Stromal cell of bone marrow (primary cell): ENCODE data around the gene DSCAML1.

Experiments
- DNase-seq: peaks from one replicate; pipeline ENCODE4 v3.0.0-alpha.2; 2012; ENCODE audit warnings: low read depth

The DSCAML1 gene

DNA sequence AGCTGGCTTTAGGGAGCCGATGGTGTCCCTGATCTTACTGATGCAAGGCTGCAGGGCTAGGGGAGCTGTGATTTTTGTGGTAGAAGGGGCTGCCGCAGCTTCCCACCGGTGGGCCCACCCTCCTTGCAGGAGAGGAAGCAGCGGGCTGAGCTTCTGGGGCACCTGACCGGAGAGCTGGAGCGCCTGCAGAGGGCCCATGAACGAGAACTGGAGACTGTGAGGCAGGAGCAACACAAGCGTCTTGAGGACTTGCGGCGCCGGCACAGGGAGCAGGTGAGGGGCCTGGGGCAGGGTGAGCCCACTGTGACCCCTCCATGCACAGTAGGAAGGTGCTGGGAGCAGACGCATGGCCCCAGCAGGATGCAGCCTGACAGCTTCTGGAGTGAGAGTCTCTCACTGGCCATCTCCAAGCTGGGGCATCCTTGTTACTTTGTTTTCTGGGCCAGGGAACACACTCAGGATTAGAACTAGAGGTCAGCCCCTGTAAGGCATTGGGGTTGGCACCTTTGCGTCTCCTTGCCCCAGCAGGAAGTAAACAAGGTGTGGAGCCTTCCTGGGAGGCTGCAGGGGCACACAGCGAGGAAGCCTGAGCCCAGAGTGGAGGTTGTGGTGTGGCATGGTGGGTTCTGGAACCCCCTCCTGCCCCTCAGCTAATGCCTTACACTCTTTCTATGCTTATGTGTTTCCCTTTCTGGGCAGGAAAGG lies 402.6 kb downstream of the DSCAML1 start:
- no peak for DNase-seq

- no peak for DNase-seq
Measured at GRCh38 chr11:117392979-117393378, 404.0 kb downstream of the DSCAML1 start.

DNA sequence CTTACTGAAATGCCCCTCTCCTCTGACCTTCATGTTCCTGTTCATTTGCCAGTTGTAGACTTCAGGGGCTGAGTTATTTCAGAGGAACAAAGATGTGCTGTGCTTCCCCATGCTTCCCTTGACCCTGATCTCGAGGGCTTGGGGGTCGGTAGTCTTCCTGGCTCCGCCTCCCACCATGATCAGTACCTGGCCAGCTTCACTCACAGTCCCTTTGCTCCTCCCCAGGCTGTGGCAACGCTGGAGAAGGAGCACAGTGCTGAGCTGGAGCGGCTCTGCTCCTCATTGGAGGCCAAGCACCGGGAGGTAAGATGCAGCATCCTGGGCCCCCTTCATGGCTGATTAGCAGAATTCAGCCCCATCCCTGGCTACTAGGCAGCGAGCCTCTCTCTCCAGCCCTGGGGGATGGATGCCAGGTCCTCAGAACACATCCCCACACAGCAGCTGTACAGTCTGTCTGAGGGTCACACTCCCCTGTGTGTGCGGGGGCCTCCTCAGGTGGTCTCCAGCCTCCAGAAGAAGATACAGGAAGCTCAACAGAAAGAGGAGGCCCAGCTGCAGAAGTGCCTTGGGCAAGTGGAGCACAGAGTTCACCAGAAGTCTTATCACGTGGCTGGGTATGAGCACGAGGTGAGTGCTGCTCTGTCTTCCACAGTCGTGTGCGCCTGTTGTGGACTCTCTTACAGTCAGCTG lies 404.9 kb downstream of the DSCAML1 start:
- DNase-seq = no peak

DNA sequence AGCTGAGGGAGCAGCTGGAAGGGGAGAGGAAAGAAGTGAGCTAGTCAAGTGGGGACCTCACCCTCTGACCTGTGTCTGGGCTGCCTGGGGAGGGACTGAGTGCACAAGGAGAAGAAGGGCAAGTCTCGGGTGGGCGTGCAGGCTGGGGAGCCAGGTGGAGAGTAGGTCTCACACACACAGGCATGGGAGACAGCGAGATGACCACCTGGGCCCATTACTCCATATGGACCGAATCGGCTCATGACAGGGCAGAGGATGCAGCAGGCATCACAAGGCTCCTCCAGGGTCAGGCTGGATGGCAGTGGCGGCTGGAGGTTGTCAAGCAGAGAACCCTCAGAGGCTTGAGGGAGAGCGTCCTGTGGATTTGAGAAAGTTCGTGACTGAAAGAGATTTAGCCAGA lies 405.8 kb downstream of the DSCAML1 start:
- DNase-seq = no peak

GRCh38 chr11:117390743-117391142 lies 406.3 kb downstream of the DSCAML1 start:
- no peak for DNase-seq

DNA sequence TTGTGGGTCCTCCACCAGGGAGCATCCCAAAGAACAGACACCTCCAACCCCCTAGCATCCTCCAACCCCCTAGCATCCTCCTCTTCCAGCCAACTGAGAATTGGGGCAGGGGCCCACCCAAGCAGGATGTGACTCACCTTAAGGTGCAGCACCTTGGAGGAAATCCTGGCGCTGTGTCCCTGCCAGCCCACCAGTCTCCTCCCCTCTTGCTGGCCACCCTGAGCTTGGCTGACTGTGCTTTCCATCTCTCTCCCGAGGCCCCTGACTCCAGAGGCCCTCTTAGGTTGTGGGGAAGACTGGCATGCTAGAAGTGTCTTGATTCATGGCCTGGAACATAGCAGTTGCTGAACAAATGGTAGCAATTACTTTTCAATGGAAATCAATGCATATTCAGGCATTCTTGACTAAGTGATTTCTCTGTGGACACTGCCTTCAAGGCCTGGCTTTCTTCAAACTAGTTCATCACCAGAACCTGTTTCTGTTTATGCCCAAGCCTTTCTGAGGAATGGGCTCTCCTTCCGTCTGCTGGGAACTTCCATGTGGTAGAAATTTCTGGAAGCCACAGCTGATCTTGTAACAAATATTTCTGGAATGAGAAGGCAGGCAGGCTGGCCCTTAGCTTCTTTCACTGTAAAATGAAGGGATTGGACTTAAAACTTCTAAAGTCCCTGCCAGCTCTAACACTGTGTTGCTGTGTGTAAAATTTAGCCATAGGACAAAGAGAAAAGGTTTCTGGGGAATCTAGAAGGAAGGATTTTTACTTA lies 408.8 kb downstream of the DSCAML1 start:
- DNase-seq = peak; percentile 9

DNA sequence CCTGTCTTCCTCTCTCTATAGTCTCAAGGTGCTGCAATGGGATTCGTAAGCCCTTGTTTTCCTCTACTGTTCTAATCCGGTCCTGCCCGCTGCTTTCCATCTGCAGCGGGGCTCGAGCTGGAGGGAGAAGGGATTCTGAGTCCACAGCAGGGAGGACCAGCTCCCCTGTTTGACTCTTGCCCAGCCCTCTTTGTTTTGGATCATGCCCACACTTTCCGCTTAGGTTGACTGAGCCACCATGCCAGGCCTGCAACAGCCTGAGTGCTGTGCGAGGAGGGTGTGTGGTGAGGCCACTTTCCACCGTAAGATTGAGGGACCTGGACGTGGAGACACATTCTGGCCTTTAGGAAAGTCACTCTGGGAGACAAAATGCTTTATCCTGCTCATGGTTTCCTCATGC lies 411.1 kb downstream of the DSCAML1 start:
- DNase-seq = no peak

GRCh38 chr11:117385471-117385870 lies 411.5 kb downstream of the DSCAML1 start:
- no peak for DNase-seq

DNA sequence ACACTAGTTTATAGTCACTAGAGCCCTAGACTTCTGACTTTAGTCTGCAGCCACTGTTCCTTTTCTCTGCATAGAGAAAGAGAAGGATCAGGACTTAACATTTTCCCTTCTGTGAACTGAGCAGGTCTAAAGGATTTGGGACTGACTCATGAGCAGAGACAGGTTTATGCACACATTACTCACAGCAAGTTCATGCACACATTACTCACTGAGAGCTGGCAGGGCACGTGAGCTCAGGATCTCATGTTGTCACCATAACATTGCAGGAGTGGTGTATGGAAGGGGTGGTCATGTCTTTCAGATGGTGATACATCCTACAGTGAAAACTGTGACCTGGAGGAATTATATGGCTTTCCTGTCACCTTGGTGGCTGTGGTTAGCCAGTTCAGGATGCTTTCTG lies 413.0 kb downstream of the DSCAML1 start:
- DNase-seq = peak; percentile 88

GRCh38 chr11:117382746-117383145 lies 414.3 kb downstream of the DSCAML1 start:
- no peak for DNase-seq

DNA sequence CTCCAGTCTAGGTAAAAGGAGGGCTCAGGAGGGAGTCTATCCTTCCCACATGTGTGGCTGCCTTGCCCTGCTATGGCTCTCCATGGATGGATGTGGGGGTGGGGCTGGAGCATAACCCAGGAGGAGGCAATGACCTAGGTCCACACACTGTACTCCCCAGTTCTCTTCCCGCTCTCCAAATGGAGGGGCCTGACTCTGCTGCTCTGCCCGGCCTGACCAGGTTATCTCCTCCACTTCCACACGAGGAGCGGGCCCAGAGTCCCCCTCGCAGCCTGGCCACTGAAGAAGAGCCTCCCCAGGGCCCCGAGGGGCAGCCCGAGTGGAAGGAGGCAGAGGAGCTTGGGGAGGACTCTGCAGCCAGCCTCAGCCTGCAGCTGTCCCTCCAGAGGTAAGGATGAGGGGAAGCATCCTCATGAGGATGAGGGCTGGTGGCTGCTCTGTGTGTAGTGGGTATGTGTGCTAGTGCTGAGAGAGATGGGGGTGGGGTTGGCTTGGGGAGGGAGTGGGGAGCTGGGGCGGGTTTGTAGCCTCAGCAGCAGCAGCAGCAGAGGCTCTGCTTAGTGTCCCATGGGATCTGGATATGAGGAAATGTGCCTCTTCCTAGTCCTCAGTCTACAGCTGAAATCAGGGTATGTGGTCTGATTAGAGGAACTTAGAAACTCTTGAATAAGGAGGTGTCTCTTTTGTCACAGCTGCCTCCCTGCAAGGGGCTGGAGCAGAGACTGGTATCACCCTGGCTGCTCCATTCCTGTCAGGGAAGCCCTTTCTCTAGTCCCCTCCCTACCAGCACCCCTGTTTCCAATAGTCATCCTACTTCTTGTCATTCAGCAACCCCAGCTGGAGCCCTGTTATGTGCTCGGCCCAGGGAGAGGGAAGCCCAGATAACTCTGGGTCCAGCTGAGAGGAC lies 415.3 kb downstream of the DSCAML1 start:
- DNase-seq = no peak

DNA sequence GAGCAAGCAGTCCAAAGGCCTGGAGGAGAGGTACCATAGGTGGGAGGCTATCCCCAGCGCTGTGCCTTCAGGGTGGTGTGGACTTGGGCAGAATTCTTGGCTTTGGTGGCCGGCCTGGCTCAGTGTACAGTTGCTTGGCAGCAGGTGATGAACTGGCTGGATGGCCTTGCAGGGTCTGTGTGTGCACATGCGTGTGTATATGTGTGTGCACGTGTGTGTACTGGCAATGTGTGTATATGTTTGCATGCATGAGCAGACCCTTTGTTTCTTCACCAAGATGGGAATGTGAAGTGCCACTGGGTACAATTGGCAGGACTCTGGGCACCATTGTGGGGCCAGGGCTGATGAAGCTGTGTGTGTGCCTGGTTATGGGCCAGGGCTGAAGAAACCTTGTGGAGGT lies 416.3 kb downstream of the DSCAML1 start:
- DNase-seq = no peak

GRCh38 chr11:117378976-117379865 lies 417.8 kb downstream of the DSCAML1 start:
- DNase-seq = no peak
